Smooth muscle cell (in vitro differentiated cells): ENCODE results near the gene RNF186. TPM values are rescaled to one million over a fixed set of nuclear protein-coding genes. Genes with fewer than 3 reads are reported as not detected.

Experiments
- DNase-seq: peaks from one replicate; lab custom pipeline; 2025; ENCODE audit not compliant: unreplicated experiment; lab: John Stamatoyannopoulos, UW
- H2AFZ ChIP-seq: fragments of 200-600 bp; sonication (generic); 2 replicates; pipeline ENCODE4 v1.6.0; 2016; ENCODE audit warnings: antibody characterized with exemption, low read depth, mild to moderate bottlenecking
- H3F3A ChIP-seq: fragments of 200-600 bp; sonication (generic); 2 replicates; pipeline ENCODE4 v1.6.0; 2017; ENCODE audit warnings: antibody characterized with exemption, low read depth
- H3K27ac ChIP-seq: fragments of 200-600 bp; sonication (generic); 2 replicates; pipeline ENCODE4 v1.5.1; 2016; ENCODE audit warnings: low read depth, mild to moderate bottlenecking
- H3K27me3 ChIP-seq: fragments of 200-600 bp; sonication (generic); 2 replicates; pipeline ENCODE4 v1.6.1; 2016; ENCODE audit warnings: low read depth, mild to moderate bottlenecking
- H3K36me3 ChIP-seq: fragments of 200-600 bp; sonication (generic); 2 replicates; pipeline ENCODE4 v1.5.1; 2016; ENCODE audit warnings: low read depth
- H3K4me1 ChIP-seq: fragments of 200-600 bp; sonication (generic); 2 replicates; pipeline ENCODE4 v1.5.1; 2016; ENCODE audit warnings: low read depth
- H3K4me2 ChIP-seq: fragments of 200-600 bp; sonication (generic); 2 replicates; pipeline ENCODE4 v1.6.0; 2016; ENCODE audit warnings: mild to moderate bottlenecking
- H3K4me3 ChIP-seq: fragments of 200-600 bp; sonication (generic); 2 replicates; pipeline ENCODE4 v1.5.1; 2016; ENCODE audit warnings: mild to moderate bottlenecking
- H3K79me2 ChIP-seq: fragments of 200-600 bp; sonication (generic); 2 replicates; pipeline ENCODE4 v1.6.0; 2016; ENCODE audit warnings: low read depth, mild to moderate bottlenecking
- H3K9ac ChIP-seq: fragments of 200-600 bp; sonication (generic); 2 replicates; pipeline ENCODE4 v1.6.0; 2016; ENCODE audit warnings: low read depth
- H3K9me3 ChIP-seq: fragments of 200-600 bp; sonication (generic); replicated peaks from 2 replicates; pipeline ENCODE4 v1.5.1; 2016; ENCODE audit warnings: low read depth
- H4K20me1 ChIP-seq: fragments of 200-600 bp; sonication (generic); 2 replicates; pipeline ENCODE4 v1.6.0; 2016; ENCODE audit warnings: low read depth
- CTCF ChIP-seq: fragments of 200-600 bp; sonication (generic); IDR thresholded peaks from 2 replicates; pipeline ENCODE4 v1.5.1; 2017; ENCODE audit warnings: borderline replicate concordance, mild to moderate bottlenecking, antibody characterized with exemption; ENCODE audit not compliant: insufficient read depth, poor library complexity, severe bottlenecking
- WGBS: methylation state at CpG from one replicate; pipeline ENCODE4 v1.1.7; 2016; ENCODE audit warnings: low lambda C conversion rate; 5-methylcytosine and 5-hydroxymethylcytosine counted together
- polyA plus RNA-seq: library from polyadenylated mRNA; unstranded; fragments of >200 nt; fragmentation: Nextera tagmentation; extraction: Ambion mirVana; gene quantifications from 2 replicates; pipeline ENCODE4 v1.2.1, GENCODE V29; 2016
- total RNA-seq: library from RNA; depleted of rRNA; stranded (reverse); fragments of >200 nt; gene quantifications from 2 replicates; pipeline ENCODE4 v1.2.3, GENCODE V29; 2014

Gene RNF186
- total and polyA plus RNA-seq, 2 experiments from 2014 or later = not detected

- no peak for DNase-seq
- H3K27me3 ChIP-seq = no peaks in the 10 kb centered on the region
- H4K20me1 ChIP-seq = no peaks in the 10 kb centered on the region
- peaks cover 2% of the 10 kb centered on the region for H3K4me1 ChIP-seq
- no peak overlapping the region for H3K4me2 ChIP-seq
- no peaks in the 10 kb centered on the region for H3F3A ChIP-seq
- H3K9me3 ChIP-seq = no peaks in the 10 kb centered on the region
- WGBS = 93% methylated on average over 6 of the region's 6 CpGs
- no peak overlapping the region for H3K4me3 ChIP-seq
- no peaks in the 10 kb centered on the region for H3K36me3 ChIP-seq
- H3K27ac ChIP-seq = no peak overlapping the region
- no peak for TF ChIP-seq CTCF
- no peak overlapping the region for H3K9ac ChIP-seq
- no peak overlapping the region for H2AFZ ChIP-seq
- H3K79me2 ChIP-seq = no peaks in the 10 kb centered on the region
Measured at GRCh38 chr1:19774180-19774785, 40.8 kb downstream of the RNF186 start.

- no peaks in the 10 kb centered on the region for H3K27me3 ChIP-seq
- 92% methylated on average over 4 of the region's 4 CpGs for WGBS
- H3F3A ChIP-seq = no peaks in the 10 kb centered on the region
- no peak overlapping the region for H2AFZ ChIP-seq
- no peaks in the 10 kb centered on the region for H4K20me1 ChIP-seq
- H3K79me2 ChIP-seq = no peaks in the 10 kb centered on the region
- no peak for TF ChIP-seq CTCF
- H3K27ac ChIP-seq = no peak overlapping the region
- no peaks in the 10 kb centered on the region for H3K9me3 ChIP-seq
- DNase-seq = no peak
- no peak overlapping the region for H3K4me3 ChIP-seq
- H3K4me2 ChIP-seq = no peak overlapping the region
- no peaks in the 10 kb centered on the region for H3K36me3 ChIP-seq
- H3K9ac ChIP-seq = no peak overlapping the region
- H3K4me1 ChIP-seq = peaks cover 8% of the 10 kb centered on the region
Measured at GRCh38 chr1:19773485-19773884, 41.6 kb downstream of the RNF186 start.

- no peaks in the 10 kb centered on the region for H4K20me1 ChIP-seq
- WGBS = 87% methylated on average over 9 of the region's 9 CpGs
- H3K9ac ChIP-seq = no peak overlapping the region
- no peak overlapping the region for H3K4me2 ChIP-seq
- H3K79me2 ChIP-seq = no peaks in the 10 kb centered on the region
- H3K27me3 ChIP-seq = no peaks in the 10 kb centered on the region
- no peak for DNase-seq
- H3K36me3 ChIP-seq = no peaks in the 10 kb centered on the region
- no peak overlapping the region for H3K27ac ChIP-seq
- H2AFZ ChIP-seq = no peak overlapping the region
- no peaks in the 10 kb centered on the region for H3K9me3 ChIP-seq
- no peak for TF ChIP-seq CTCF
- H3K4me3 ChIP-seq = no peak overlapping the region
- no peaks in the 10 kb centered on the region for H3F3A ChIP-seq
- peaks cover 12% of the 10 kb centered on the region for H3K4me1 ChIP-seq
Measured at GRCh38 chr1:19772053-19772452, 43.0 kb downstream of the RNF186 start.

GRCh38 chr1:19771350-19771749 lies 43.7 kb downstream of the RNF186 start:
- DNase-seq = no peak
- no peak overlapping the region for H2AFZ ChIP-seq
- H3K36me3 ChIP-seq = no peaks in the 10 kb centered on the region
- H3K79me2 ChIP-seq = no peaks in the 10 kb centered on the region
- no peaks in the 10 kb centered on the region for H3K27me3 ChIP-seq
- no peak for TF ChIP-seq CTCF
- H3K4me1 ChIP-seq = peaks cover 12% of the 10 kb centered on the region
- H4K20me1 ChIP-seq = no peaks in the 10 kb centered on the region
- no peak overlapping the region for H3K4me2 ChIP-seq
- no peak overlapping the region for H3K27ac ChIP-seq
- H3K9ac ChIP-seq = no peak overlapping the region
- H3F3A ChIP-seq = peaks cover under 1% of the 10 kb centered on the region
- no peaks in the 10 kb centered on the region for H3K9me3 ChIP-seq
- WGBS = 88% methylated on average over 6 of the region's 6 CpGs
- H3K4me3 ChIP-seq = no peak overlapping the region
